MM.1S (cell line): ENCODE results near the gene CCT5.

Source experiments
- DNase-seq: peaks from one replicate; pipeline ENCODE4 v3.0.0-alpha.2; 2015
- H2AFZ ChIP-seq: fragments of 300-600 bp; sonication (generic); 2 replicates; pipeline ENCODE4 v1.6.0; 2016; ENCODE audit warnings: antibody characterized with exemption, low read length
- H3F3A ChIP-seq: fragments of 300-600 bp; sonication (generic); 2 replicates; pipeline ENCODE4 v1.6.1; 2016; ENCODE audit warnings: mild to moderate bottlenecking, antibody characterized with exemption, low read length, moderate library complexity, mixed read lengths; ENCODE audit not compliant: insufficient read depth
- H3K27ac ChIP-seq: fragments of 300-600 bp; sonication (generic); 2 replicates; pipeline ENCODE4 v1.5.1; 2016; ENCODE audit warnings: mild to moderate bottlenecking, low read length
- H3K27me3 ChIP-seq: fragments of 300-600 bp; sonication (generic); replicated peaks from 2 replicates; pipeline ENCODE4 v1.6.0; 2016; ENCODE audit warnings: low read length; ENCODE audit not compliant: insufficient read depth
- H3K36me3 ChIP-seq: fragments of 300-600 bp; sonication (generic); replicated peaks from 2 replicates; pipeline ENCODE4 v1.6.1; 2016; ENCODE audit warnings: mild to moderate bottlenecking, low read length, mixed read lengths; ENCODE audit not compliant: insufficient read depth
- H3K4me1 ChIP-seq: fragments of 300-600 bp; sonication (generic); 2 replicates; pipeline ENCODE4 v1.6.1; 2016; ENCODE audit warnings: low read length, mixed read lengths
- H3K4me2 ChIP-seq: fragments of 300-600 bp; sonication (generic); 2 replicates; pipeline ENCODE4 v1.6.0; 2016; ENCODE audit warnings: low read depth, low read length
- H3K4me3 ChIP-seq: fragments of 300-600 bp; sonication (generic); 2 replicates; pipeline ENCODE4 v1.5.1; 2016; ENCODE audit warnings: low read length, mixed read lengths
- H3K79me2 ChIP-seq: fragments of 300-600 bp; sonication (generic); 2 replicates; pipeline ENCODE4 v1.6.1; 2016; ENCODE audit warnings: mixed run types, low read length, mixed read lengths
- H3K9ac ChIP-seq: fragments of 300-600 bp; sonication (generic); 2 replicates; pipeline ENCODE4 v1.6.1; 2016; ENCODE audit warnings: low read length, mixed read lengths
- H3K9me2 ChIP-seq: fragments of 300-600 bp; sonication (generic); replicated peaks from 2 replicates; pipeline ENCODE4 v1.6.1; 2016; ENCODE audit warnings: mild to moderate bottlenecking, low read length, mixed read lengths; ENCODE audit not compliant: insufficient read depth
- H3K9me3 ChIP-seq: fragments of 300-600 bp; sonication (generic); replicated peaks from 2 replicates; pipeline ENCODE4 v1.6.1; 2016; ENCODE audit warnings: mild to moderate bottlenecking, low read length, mixed read lengths; ENCODE audit not compliant: insufficient read depth
- H4K20me1 ChIP-seq: fragments of 300-600 bp; sonication (generic); 2 replicates; pipeline ENCODE4 v1.6.1; 2016; ENCODE audit warnings: mild to moderate bottlenecking, low read length, moderate library complexity, mixed read lengths; ENCODE audit not compliant: insufficient read depth
- EZH2 ChIP-seq: fragments of 300-600 bp; sonication (generic); optimal IDR thresholded peaks from 2 replicates; pipeline ENCODE3; 2017; ENCODE audit warnings: low read depth, mild to moderate bottlenecking, antibody characterized with exemption, low read length, mixed read lengths
- EZH2phosphoT487 ChIP-seq: fragments of 300-600 bp; sonication (generic); IDR thresholded peaks from 2 replicates; pipeline ENCODE4 v1.6.1; 2018; ENCODE audit warnings: antibody characterized with exemption, low read length
- TF ChIP-seq, protein P1 (sequence below): fragments of 300-600 bp; sonication (generic); IDR thresholded peaks from 2 replicates; pipeline ENCODE4 v1.5.1; 2016; ENCODE audit warnings: antibody characterized with exemption, low read length, mixed read lengths

CCT5 gene

DNA sequence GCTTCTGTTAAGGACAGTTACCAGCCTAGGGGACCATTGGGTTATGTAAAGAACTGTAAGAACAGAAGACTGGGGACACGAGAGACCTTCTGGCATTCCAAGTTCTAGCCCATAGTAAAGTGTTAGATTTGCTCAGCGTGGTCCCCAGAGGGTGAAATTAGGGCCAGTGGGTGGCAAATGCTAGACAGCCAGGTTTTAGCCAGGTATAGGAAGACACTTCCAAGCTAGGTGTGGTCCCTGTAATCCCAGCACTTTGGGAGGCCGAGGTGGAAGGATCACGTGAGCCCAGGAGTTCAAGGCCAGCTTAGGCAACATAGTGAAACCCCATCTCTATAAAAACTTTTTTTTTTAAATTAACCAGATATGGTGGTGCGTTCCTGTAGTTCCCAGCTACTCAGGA is 34.7 kb upstream of the CCT5 start:
- H3K4me2 ChIP-seq, result no peak overlapping the region
- H4K20me1 ChIP-seq, result no peaks in the 10 kb centered on the region
- no peak for DNase-seq
- H3K79me2 ChIP-seq, result no peaks in the 10 kb centered on the region
- H3K9ac ChIP-seq, result no peak overlapping the region
- no peaks in the 10 kb centered on the region for H3K4me1 ChIP-seq
- no peaks in the 10 kb centered on the region for H3K27me3 ChIP-seq
- TF ChIP-seq, protein P1, sequence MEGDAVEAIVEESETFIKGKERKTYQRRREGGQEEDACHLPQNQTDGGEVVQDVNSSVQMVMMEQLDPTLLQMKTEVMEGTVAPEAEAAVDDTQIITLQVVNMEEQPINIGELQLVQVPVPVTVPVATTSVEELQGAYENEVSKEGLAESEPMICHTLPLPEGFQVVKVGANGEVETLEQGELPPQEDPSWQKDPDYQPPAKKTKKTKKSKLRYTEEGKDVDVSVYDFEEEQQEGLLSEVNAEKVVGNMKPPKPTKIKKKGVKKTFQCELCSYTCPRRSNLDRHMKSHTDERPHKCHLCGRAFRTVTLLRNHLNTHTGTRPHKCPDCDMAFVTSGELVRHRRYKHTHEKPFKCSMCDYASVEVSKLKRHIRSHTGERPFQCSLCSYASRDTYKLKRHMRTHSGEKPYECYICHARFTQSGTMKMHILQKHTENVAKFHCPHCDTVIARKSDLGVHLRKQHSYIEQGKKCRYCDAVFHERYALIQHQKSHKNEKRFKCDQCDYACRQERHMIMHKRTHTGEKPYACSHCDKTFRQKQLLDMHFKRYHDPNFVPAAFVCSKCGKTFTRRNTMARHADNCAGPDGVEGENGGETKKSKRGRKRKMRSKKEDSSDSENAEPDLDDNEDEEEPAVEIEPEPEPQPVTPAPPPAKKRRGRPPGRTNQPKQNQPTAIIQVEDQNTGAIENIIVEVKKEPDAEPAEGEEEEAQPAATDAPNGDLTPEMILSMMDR, result no peak
- TF ChIP-seq EZH2phosphoT487 (no peak), EZH2 (no peak)
- H3K9me2 ChIP-seq, result no peaks in the 10 kb centered on the region
- no peaks in the 10 kb centered on the region for H3F3A ChIP-seq
- H3K4me3 ChIP-seq, result no peak overlapping the region
- no peaks in the 10 kb centered on the region for H3K9me3 ChIP-seq
- H3K27ac ChIP-seq, result no peak overlapping the region
- no peak overlapping the region for H2AFZ ChIP-seq
- no peaks in the 10 kb centered on the region for H3K36me3 ChIP-seq

DNA sequence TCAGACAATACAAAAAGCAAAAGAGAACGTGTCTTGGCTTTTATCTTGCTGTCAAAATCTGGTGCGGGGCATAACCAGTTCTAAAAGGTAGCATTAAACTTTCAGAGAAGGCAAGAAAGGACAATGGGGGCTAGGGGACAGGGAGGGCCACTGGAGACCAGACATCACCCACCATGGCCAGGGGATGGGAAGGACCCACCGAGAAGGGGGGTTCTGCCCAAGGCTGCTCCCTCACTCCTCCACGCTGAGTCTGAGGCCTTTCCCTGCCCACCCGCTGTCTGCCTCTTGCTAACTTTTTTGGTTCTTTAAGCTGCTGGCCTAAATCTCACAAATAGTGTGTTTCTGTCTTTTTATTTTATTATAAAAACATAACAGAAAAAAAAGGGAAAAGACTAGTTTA is 34.0 kb upstream of the CCT5 start:
- no peaks in the 10 kb centered on the region for H3K9me2 ChIP-seq
- H3K27ac ChIP-seq, result no peak overlapping the region
- no peaks in the 10 kb centered on the region for H3K36me3 ChIP-seq
- H3K9ac ChIP-seq, result no peak overlapping the region
- no peaks in the 10 kb centered on the region for H3F3A ChIP-seq
- no peak overlapping the region for H2AFZ ChIP-seq
- H4K20me1 ChIP-seq, result no peaks in the 10 kb centered on the region
- H3K27me3 ChIP-seq, result no peaks in the 10 kb centered on the region
- H3K4me3 ChIP-seq, result no peak overlapping the region
- no peaks in the 10 kb centered on the region for H3K79me2 ChIP-seq
- no peak overlapping the region for H3K4me2 ChIP-seq
- no peak for DNase-seq
- H3K9me3 ChIP-seq, result no peaks in the 10 kb centered on the region
- no peak for TF ChIP-seq EZH2
- TF ChIP-seq EZH2phosphoT487, result no peak
- TF ChIP-seq, protein P1, result no peak
- H3K4me1 ChIP-seq, result no peaks in the 10 kb centered on the region

DNA sequence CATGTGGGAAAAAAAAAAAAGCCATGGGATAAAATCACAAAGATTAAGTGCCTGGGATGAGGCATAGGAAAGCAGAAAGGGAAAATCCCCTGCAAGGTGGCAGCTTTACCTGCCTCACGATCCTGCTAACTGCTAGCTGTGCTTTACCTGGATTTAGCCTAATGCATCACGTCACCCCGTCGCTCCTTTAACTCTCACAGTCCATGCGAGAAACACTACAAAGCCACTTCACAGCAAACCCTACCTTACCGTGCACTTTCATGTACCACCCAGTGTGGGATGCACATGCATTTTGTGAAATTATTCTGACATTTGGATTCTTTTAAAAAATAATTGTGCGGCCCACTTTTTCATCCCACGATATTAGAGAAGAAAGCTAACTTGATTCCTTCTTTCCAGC is 31.4 kb upstream of the CCT5 start:
- Histone ChIP-seq H3K9me3 (no peaks in the 10 kb centered on the region), H3K9ac (no peak overlapping the region), H3K79me2 (no peaks in the 10 kb centered on the region), H3K4me1 (no peaks in the 10 kb centered on the region), H4K20me1 (no peaks in the 10 kb centered on the region), H2AFZ (no peak overlapping the region), H3K27me3 (no peaks in the 10 kb centered on the region), H3F3A (no peaks in the 10 kb centered on the region), H3K36me3 (no peaks in the 10 kb centered on the region), H3K9me2 (no peaks in the 10 kb centered on the region), H3K4me3 (no peak overlapping the region), H3K4me2 (no peak overlapping the region), H3K27ac (no peak overlapping the region)
- no peak for DNase-seq
- TF ChIP-seq, protein P1, result no peak
- TF ChIP-seq EZH2 (no peak), EZH2phosphoT487 (no peak)
